ENCODE results near the gene TWIST2.

The TWIST2 gene

GRCh38 chr2:238906936-238907716, 59.2 kb downstream of the TWIST2 start:
- FAIRE-seq (no peak), DNase-seq (ENCODE audit: insufficient read length, low spot score) (no peak)
- TF ChIP-seq, protein P1, sequence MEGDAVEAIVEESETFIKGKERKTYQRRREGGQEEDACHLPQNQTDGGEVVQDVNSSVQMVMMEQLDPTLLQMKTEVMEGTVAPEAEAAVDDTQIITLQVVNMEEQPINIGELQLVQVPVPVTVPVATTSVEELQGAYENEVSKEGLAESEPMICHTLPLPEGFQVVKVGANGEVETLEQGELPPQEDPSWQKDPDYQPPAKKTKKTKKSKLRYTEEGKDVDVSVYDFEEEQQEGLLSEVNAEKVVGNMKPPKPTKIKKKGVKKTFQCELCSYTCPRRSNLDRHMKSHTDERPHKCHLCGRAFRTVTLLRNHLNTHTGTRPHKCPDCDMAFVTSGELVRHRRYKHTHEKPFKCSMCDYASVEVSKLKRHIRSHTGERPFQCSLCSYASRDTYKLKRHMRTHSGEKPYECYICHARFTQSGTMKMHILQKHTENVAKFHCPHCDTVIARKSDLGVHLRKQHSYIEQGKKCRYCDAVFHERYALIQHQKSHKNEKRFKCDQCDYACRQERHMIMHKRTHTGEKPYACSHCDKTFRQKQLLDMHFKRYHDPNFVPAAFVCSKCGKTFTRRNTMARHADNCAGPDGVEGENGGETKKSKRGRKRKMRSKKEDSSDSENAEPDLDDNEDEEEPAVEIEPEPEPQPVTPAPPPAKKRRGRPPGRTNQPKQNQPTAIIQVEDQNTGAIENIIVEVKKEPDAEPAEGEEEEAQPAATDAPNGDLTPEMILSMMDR (IDR thresholded peaks at IDR 0.05; ENCODE audit: insufficient read depth, missing control alignments), result no peak

DNA sequence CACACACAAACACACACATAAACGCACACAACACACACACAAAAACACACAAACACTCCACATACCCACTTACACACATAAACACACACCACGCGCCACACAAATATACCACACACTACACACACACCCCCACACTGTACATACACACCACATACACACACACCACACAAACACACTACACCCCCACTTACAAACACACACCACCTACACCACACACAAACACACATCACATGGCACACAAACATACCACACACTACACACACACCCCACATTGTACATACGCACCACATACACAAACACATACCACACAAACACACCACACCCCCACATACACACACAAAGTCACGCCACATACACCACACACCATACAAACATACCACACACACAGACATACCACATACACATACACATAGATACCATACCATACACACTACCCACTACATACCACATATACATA, 59.9 kb downstream of the TWIST2 start:
- DNase-seq (ENCODE audit: insufficient read length, low spot score) (no peak), FAIRE-seq (no peak)
- TF ChIP-seq, protein P1 (IDR thresholded peaks at IDR 0.05; ENCODE audit: insufficient read depth, missing control alignments), result no peak

DNA sequence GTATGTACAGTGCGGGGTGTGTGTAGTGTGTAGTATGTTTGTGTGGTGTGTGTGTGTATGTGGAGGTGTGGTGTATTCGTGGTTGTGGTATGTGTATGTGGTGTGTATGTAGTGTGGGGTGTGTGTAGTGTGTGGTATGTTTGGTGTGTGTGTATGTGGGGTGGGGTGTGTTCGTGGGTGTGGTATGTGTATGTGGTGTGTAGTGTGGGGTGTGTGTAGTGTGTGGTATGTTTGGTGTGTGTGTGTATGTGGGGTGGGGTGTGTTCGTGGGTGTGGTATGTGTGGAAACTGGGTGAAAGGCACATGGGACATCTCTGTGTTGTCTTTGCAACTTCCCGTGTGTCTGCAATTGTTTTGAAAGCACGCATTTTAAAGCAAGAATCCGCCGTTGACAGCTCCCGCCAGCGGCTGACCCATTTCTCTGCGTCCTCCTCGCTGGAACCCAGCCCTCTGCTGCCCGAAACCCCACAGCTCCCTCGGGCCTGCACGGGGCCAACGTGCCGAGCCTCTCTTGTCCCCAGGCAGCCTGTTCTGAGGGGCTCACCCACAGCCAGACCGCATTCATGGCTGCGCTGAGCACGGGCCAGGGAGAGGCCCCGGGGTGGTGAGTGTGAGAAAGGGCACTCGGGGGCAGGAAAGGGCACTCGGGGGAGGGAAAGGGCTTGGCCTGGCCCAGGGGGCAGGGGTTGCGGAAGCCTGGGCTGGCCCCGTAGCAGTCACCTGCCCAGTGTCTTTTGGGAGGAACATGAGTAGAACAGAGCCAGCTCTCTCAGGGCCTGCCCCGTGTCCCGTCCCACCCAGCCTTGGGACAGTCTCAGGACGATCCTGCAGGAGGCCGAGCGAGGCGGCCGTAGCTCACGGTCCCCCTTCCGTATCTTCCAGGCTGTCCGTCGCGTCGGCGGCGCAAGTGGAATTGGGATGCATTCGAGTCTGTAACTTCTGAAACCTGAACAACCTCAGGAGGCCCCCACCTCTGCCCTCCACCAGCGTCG, 61.4 kb downstream of the TWIST2 start:
- no peak for DNase-seq (ENCODE audit: insufficient read length, low spot score)
- TF ChIP-seq, protein P1 (IDR thresholded peaks at IDR 0.05; ENCODE audit: insufficient read depth, missing control alignments), result no peak

GRCh38 chr2:238910751-238911351, 63.0 kb downstream of the TWIST2 start:
- DNase-seq (ENCODE audit: insufficient read length, low spot score) (no peak), FAIRE-seq (no peak)
- TF ChIP-seq, protein P1 (IDR thresholded peaks at IDR 0.05; ENCODE audit: insufficient read depth, missing control alignments), result no peak

More for the DNA sequence above, 61.4 kb downstream of the TWIST2 start:
- no peak for FAIRE-seq

DNA sequence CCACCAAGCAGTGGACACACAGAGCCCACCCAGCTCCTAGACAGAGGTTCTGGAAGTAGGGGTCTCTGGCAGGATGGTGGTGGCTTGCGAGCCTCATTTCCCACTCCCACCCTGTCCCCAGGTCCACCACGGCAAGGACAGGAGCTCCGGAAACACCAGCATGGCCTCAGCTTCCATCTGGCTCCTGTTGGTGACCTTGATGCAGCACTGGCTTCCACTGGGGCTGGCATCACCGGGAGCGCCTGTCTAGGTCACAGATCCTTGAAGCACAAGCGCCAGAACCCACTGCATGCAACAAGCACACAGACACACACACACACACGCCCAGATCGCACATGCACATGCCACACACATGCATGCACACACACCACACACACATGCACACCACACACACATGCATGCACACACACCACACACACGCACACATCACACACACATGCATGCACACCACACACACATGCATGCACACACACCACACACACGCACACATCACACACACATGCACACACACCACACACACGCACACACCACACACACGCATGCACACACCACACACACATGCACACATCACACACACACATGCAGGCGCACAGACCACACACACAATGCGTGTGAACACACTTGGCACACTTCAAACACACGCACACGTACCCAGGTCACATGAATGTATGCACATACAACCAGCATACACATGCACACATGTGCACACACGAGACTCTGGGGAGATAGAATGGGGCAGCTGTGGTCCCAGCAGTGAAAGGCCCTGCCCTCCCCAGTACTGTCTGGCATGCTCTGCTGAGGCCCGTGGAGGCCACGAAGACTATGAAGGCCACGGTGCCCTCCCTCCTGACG, 63.7 kb downstream of the TWIST2 start:
- TF ChIP-seq, protein P1 (IDR thresholded peaks at IDR 0.05; ENCODE audit: insufficient read depth, missing control alignments), result no peak
- no peak for DNase-seq (ENCODE audit: insufficient read length, low spot score)
- no peak for FAIRE-seq

GRCh38 chr2:238912228-238912915, 64.5 kb downstream of the TWIST2 start:
- TF ChIP-seq, protein P1 (IDR thresholded peaks at IDR 0.05; ENCODE audit: insufficient read depth, missing control alignments), result no peak
- FAIRE-seq, result no peak
- DNase-seq (ENCODE audit: insufficient read length, low spot score), result no peak

Measured in D721Med (cell line).